ENCODE measurements around the gene KIF5B. TPM values are rescaled to one million over a fixed set of nuclear protein-coding genes. Genes with fewer than 3 reads are reported as not detected.

Gene KIF5B
- total RNA-seq, 1 donor from 2014 or later: 92.9 TPM

DNA sequence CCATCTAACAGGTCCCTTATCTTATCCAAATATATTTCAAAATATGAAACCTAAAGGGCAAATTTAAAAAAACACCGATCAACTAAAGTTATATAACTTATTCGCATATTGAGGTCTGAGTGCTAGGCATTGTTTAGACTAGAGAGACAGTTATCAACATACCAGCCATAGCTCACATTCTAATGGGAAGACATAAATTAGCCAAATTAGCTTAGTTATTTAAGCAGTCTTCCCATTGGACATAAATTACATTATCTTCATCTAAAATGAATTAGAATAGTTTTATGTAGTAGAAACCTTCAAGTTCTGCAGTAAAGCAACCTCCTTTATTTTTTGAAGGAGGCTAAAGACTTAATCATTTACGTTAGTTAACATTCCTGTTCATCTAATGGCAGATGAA, 17.4 kb downstream of the KIF5B start:
- Histone ChIP-seq H3K9me3 (no peaks in the 10 kb centered on the region), H3K4me1 (peaks cover 34% of the 10 kb centered on the region), H3K27me3 (ENCODE audit: low read depth) (no peaks in the 10 kb centered on the region), H3K4me3 (no peak overlapping the region), H3K27ac (no peak overlapping the region), H3K36me3 (peaks cover 66% of the 10 kb centered on the region)
- TF ChIP-seq, protein P1, sequence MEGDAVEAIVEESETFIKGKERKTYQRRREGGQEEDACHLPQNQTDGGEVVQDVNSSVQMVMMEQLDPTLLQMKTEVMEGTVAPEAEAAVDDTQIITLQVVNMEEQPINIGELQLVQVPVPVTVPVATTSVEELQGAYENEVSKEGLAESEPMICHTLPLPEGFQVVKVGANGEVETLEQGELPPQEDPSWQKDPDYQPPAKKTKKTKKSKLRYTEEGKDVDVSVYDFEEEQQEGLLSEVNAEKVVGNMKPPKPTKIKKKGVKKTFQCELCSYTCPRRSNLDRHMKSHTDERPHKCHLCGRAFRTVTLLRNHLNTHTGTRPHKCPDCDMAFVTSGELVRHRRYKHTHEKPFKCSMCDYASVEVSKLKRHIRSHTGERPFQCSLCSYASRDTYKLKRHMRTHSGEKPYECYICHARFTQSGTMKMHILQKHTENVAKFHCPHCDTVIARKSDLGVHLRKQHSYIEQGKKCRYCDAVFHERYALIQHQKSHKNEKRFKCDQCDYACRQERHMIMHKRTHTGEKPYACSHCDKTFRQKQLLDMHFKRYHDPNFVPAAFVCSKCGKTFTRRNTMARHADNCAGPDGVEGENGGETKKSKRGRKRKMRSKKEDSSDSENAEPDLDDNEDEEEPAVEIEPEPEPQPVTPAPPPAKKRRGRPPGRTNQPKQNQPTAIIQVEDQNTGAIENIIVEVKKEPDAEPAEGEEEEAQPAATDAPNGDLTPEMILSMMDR (IDR thresholded peaks at IDR 0.05): no peak
- no peak for ATAC-seq
- intact Hi-C loops (cut with DNase I): no loop called here
- DNase-seq: no peak

DNA sequence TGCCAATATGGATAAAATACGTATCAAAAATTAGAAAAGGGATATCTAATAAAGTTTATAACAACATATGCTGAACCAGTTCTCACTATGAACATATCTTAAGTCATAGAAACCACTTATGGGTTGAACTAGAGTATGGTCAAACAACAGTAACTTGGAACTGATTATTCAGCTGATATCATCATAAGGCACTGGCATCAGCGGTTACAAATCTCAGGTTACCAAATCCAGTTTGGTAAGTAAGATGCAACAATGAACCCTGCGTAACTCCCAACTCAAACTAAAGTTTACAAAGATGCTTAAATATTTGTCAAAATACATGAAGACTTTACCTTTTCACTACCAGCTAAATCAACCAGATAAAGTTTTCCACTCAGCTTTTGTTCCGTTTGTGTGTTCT, 19.3 kb downstream of the KIF5B start:
- no peak overlapping the region for H3K4me3 ChIP-seq
- peaks cover 19% of the 10 kb centered on the region for H3K4me1 ChIP-seq
- intact Hi-C loops (cut with DNase I): no loop called here
- no peaks in the 10 kb centered on the region for H3K9me3 ChIP-seq
- DNase-seq: no peak
- no peaks in the 10 kb centered on the region for H3K27me3 ChIP-seq (ENCODE audit: low read depth)
- TF ChIP-seq, protein P1 (IDR thresholded peaks at IDR 0.05): no peak
- peaks cover 80% of the 10 kb centered on the region for H3K36me3 ChIP-seq
- ATAC-seq: no peak
- H3K27ac ChIP-seq: no peak overlapping the region

DNA sequence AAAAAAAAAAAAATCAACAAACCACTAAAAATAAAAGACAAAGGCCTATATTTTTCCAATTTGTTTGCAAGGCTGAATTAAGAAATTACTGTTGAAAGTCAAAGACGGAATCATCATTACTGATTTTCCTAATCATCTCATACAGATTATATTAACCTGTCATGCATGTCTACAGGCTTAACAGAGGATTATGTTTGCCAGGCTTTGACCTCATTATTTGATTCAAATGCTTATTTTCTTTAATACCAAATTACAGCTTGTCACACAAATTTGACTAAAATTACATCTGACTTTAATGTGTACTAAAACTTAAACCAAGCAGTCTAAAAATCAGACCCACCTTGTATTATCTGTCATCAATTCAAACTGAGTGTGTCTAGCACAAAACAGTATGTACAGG, 21.2 kb downstream of the KIF5B start:
- peaks cover 4% of the 10 kb centered on the region for H3K4me1 ChIP-seq
- no peak for ATAC-seq
- no peaks in the 10 kb centered on the region for H3K27me3 ChIP-seq (ENCODE audit: low read depth)
- TF ChIP-seq, protein P1 (IDR thresholded peaks at IDR 0.05): no peak
- no peak overlapping the region for H3K4me3 ChIP-seq
- peaks cover 97% of the 10 kb centered on the region for H3K36me3 ChIP-seq
- H3K27ac ChIP-seq: no peak overlapping the region
- intact Hi-C loops (cut with DNase I): no loop called here
- no peaks in the 10 kb centered on the region for H3K9me3 ChIP-seq
- no peak for DNase-seq

DNA sequence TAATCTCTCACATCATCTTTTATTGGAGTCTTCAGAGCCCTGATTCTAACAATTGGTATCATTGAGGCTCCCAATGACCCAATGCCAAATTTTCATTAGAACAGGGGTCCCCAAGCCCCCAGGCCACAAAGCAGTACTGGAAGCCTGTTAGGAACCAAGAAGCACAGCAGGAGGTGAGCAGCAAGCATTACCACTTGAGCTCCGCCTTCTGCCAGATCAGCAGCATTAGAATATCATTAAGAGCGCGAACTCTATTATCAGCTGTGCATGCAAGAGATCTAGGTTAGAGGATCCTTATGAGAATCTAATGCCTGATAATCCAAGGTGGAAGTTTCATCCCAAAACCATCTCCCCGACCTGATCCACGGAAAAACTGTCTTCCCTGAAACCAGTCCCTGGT, 23.1 kb downstream of the KIF5B start:
- no peak for DNase-seq
- intact Hi-C loops (cut with DNase I): no loop called here
- Histone ChIP-seq H3K27ac (no peak overlapping the region), H3K4me1 (no peaks in the 10 kb centered on the region), H3K27me3 (ENCODE audit: low read depth) (no peaks in the 10 kb centered on the region), H3K36me3 (peaks cover 100% of the 10 kb centered on the region), H3K4me3 (no peak overlapping the region), H3K9me3 (no peaks in the 10 kb centered on the region)
- ATAC-seq: no peak
- TF ChIP-seq, protein P1 (IDR thresholded peaks at IDR 0.05): no peak

DNA sequence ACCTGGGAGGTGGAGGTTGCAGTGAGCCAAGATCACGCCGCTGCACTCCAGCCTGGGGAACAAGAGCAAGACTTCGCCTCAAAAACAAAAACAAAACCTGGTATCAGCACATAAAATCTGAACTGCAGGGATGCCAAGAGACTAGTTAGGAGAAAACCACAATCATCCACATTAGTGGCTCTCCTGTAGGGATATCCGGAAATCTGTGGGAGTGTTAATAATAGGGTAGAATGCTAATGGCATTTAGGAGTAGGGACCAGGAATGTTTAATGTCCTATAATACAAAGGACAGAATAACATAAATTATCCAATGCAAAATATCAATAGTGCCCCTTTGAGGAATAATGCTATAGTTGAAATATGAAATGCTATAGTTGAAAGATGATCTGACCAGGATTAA, 24.3 kb downstream of the KIF5B start:
- H3K36me3 ChIP-seq: peaks cover 100% of the 10 kb centered on the region
- no peak for DNase-seq
- no peaks in the 10 kb centered on the region for H3K4me1 ChIP-seq
- intact Hi-C loops (cut with DNase I): no loop called here
- no peaks in the 10 kb centered on the region for H3K9me3 ChIP-seq
- no peak overlapping the region for H3K27ac ChIP-seq
- H3K4me3 ChIP-seq: no peak overlapping the region
- no peaks in the 10 kb centered on the region for H3K27me3 ChIP-seq (ENCODE audit: low read depth)
- TF ChIP-seq, protein P1 (IDR thresholded peaks at IDR 0.05): no peak
- no peak for ATAC-seq

DNA sequence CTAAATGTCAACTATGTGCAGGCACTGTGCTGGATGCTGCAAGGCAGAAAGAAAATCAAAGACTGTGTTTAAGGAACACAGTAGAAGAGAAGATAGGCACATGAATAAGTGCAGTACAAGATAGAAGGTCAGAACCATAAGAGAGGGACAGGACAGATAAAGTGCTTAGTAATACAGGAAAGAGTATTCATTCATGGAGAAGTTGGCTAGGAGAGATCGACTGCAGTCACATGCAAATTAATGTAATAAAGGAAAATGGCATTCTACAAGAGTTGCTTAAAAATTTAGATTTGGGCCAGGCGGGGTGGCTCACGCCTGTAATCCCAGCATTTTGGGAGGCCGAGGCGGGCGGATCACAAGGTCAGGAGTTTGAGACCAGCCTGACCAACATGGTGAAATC, 24.8 kb downstream of the KIF5B start:
- no peaks in the 10 kb centered on the region for H3K4me1 ChIP-seq
- H3K9me3 ChIP-seq: no peaks in the 10 kb centered on the region
- peaks cover 100% of the 10 kb centered on the region for H3K36me3 ChIP-seq
- intact Hi-C loops (cut with DNase I): no loop called here
- H3K27me3 ChIP-seq (ENCODE audit: low read depth): no peaks in the 10 kb centered on the region
- TF ChIP-seq, protein P1 (IDR thresholded peaks at IDR 0.05): no peak
- no peak for ATAC-seq
- no peak overlapping the region for H3K27ac ChIP-seq
- no peak overlapping the region for H3K4me3 ChIP-seq
- DNase-seq: no peak

All from lower lobe of right lung (tissue), 2 donors.